GM20000 (cell line): ENCODE measurements around the gene OSGEP.
A peak's percentile ranks its signal among the peaks of the same experiment; 100 is the strongest.
"Not testable (repeated sequence)": the region's sequence is repeated elsewhere in the genome, so short reads cannot be mapped to it uniquely, and the experiment has no call there.

Experiments
- DNase-seq: peaks from one replicate; pipeline ENCODE4 v3.0.0; 2012; ENCODE audit warnings: low spot score
- CTCF ChIP-seq: IDR thresholded peaks from 2 replicates; pipeline ENCODE4 v1.5.1; 2012; ENCODE audit warnings: mild to moderate bottlenecking, control low read depth; ENCODE audit errors: extremely low read depth, missing control alignments

OSGEP gene

GRCh38 chr14:20455355-20456300, 1.0 kb upstream of the OSGEP start:
- no peak for TF ChIP-seq CTCF
- DNase-seq = peak; percentile 63

- DNase-seq = not testable (repeated sequence)
These were observed 1.8 kb downstream of the OSGEP start for GRCh38 chr14:20452831-20453230.

GRCh38 chr14:20446889-20447288, 7.7 kb downstream of the OSGEP start:
- no peak for DNase-seq
- TF ChIP-seq CTCF = no peak

GRCh38 chr14:20443650-20444049, 11.0 kb downstream of the OSGEP start:
- DNase-seq = not testable (repeated sequence)

- no peak for DNase-seq
- no peak for TF ChIP-seq CTCF
These were observed 13.2 kb downstream of the OSGEP start for GRCh38 chr14:20441461-20441860.

- peak; percentile 69 for DNase-seq
- TF ChIP-seq CTCF = no peak
These were observed 13.7 kb downstream of the OSGEP start for GRCh38 chr14:20440882-20441281.

GRCh38 chr14:20440465-20440864, 14.1 kb downstream of the OSGEP start:
- DNase-seq = peak; percentile 16
- no peak for TF ChIP-seq CTCF

- DNase-seq = peak; percentile 49
- TF ChIP-seq CTCF = no peak
These were observed 15.9 kb downstream of the OSGEP start for GRCh38 chr14:20438664-20439063.
